HepG2 (cell line): Measurements from ENCODE around the gene NRL. TPM values are rescaled to one million over a fixed set of nuclear protein-coding genes. Genes with fewer than 3 reads are reported as not detected.

Source experiments
- ATF3 ChIP-seq: sonication (generic); formaldehyde crosslinking; IDR thresholded peaks from 2 replicates; pipeline ENCODE4 v1.4.0; 2020; ENCODE audit warnings: missing genetic modification reagents
- ETV6 ChIP-seq: sonication (generic); formaldehyde crosslinking; conservative IDR thresholded peaks from 2 replicates; pipeline ENCODE4 v1.4.0; 2020; ENCODE audit warnings: missing genetic modification reagents
- FOSL1 ChIP-seq: sonication (generic); formaldehyde crosslinking; IDR thresholded peaks from 2 replicates; pipeline ENCODE4 v1.9.0; 2021; ENCODE audit warnings: missing genetic modification reagents, borderline replicate concordance
- KAT8 ChIP-seq: IDR thresholded peaks from 2 replicates; pipeline ENCODE4 v1.6.1; 2016; ENCODE audit warnings: missing genetic modification reagents, missing compliant biosample characterization
- KDM6A ChIP-seq: IDR thresholded peaks from 2 replicates; pipeline ENCODE4 v1.6.1; 2016; ENCODE audit warnings: low read depth
- MAFF ChIP-seq: IDR thresholded peaks from 2 replicates; pipeline ENCODE4 v1.6.1; 2011; ENCODE audit warnings: low read depth, low read length, improper control_type of control experiment
- NFE2L2 ChIP-seq: fragments of 150-350 bp; IDR thresholded peaks from 2 replicates; pipeline ENCODE4 v1.6.1; 2014; ENCODE audit warnings: low read length
- PATZ1 ChIP-seq: sonication (generic); formaldehyde crosslinking; IDR thresholded peaks from 2 replicates; pipeline ENCODE4 v1.4.0; 2020; ENCODE audit warnings: missing genetic modification reagents
- RELA ChIP-seq: sonication (generic); formaldehyde crosslinking; IDR thresholded peaks from 2 replicates; pipeline ENCODE4 v1.4.0; 2020; ENCODE audit warnings: missing genetic modification reagents
- SOX5 ChIP-seq: IDR thresholded peaks from 2 replicates; pipeline ENCODE4 v1.6.1; 2016; ENCODE audit warnings: borderline replicate concordance
- THAP11 ChIP-seq: IDR thresholded peaks from 2 replicates; pipeline ENCODE4 v1.6.1; 2016; ENCODE audit warnings: missing biosample characterization, missing genetic modification reagents
- TOE1 ChIP-seq: sonication (generic); formaldehyde crosslinking; IDR thresholded peaks from 2 replicates; pipeline ENCODE4 v1.4.0; 2020; ENCODE audit warnings: mild to moderate bottlenecking, missing genetic modification reagents
- ZNF232 ChIP-seq: sonication (generic); formaldehyde crosslinking; IDR thresholded peaks from 2 replicates; pipeline ENCODE4 v1.4.0; 2020; ENCODE audit warnings: missing genetic modification reagents, borderline replicate concordance
- ZNF577 ChIP-seq: sonication (generic); formaldehyde crosslinking; IDR thresholded peaks from 2 replicates; pipeline ENCODE4 v1.4.0; 2020; ENCODE audit warnings: mild to moderate bottlenecking, low read depth, missing genetic modification reagents, borderline replicate concordance
- ZNF607 ChIP-seq: sonication (generic); formaldehyde crosslinking; IDR thresholded peaks from 2 replicates; pipeline ENCODE4 v1.5.1; 2020; ENCODE audit warnings: missing genetic modification reagents, mild to moderate bottlenecking, borderline replicate concordance
- ZNF660 ChIP-seq: sonication (generic); formaldehyde crosslinking; IDR thresholded peaks from 2 replicates; pipeline ENCODE4 v1.5.1; 2020; ENCODE audit warnings: mild to moderate bottlenecking, low read depth, missing genetic modification reagents, borderline replicate concordance
- ZNF749 ChIP-seq: sonication (generic); formaldehyde crosslinking; IDR thresholded peaks from 2 replicates; pipeline ENCODE4 v1.8.0; 2022; ENCODE audit warnings: mild to moderate bottlenecking, missing genetic modification reagents, moderate library complexity, borderline replicate concordance
- ZNF839 ChIP-seq: sonication (generic); formaldehyde crosslinking; IDR thresholded peaks from 2 replicates; pipeline ENCODE4 v1.4.0; 2020; ENCODE audit warnings: missing genetic modification reagents, mild to moderate bottlenecking, borderline replicate concordance
- polyA plus RNA-seq, 8 experiments: library from polyadenylated mRNA; depleted of rRNA in 3 of 8; stranded (reverse) in 7 of 8; unstranded in 1 of 8; fragments of >200 nt; fragmentation: Illumina TruSeq in 4 of 8; extraction: Trizol in 4 of 8; gene quantifications; 2 replicates each; pipeline versions ENCODE4 v1.2.1 to v1.2.3, GENCODE V29; 2011 to 2016; ENCODE audit warnings: low read depth in 4 of 8, missing spikeins in 1 of 8, mixed read lengths in 1 of 8; ENCODE audit not compliant: insufficient read depth in 1 of 8
- total RNA-seq, 5 experiments: library from RNA; depleted of rRNA; stranded (reverse); fragments of >200 nt; fragmentation: Illumina TruSeq; extraction: Trizol; gene quantifications; 2 replicates each; pipeline ENCODE4 v1.2.3, GENCODE V29; 2016; ENCODE audit warnings: low read depth in 1 of 5
- TF ChIP-seq, protein P1 (sequence below): sonication (generic); formaldehyde crosslinking; IDR thresholded peaks from 2 replicates; pipeline ENCODE4 v1.4.0; 2020; ENCODE audit warnings: missing genetic modification reagents
- TF ChIP-seq, protein P2 (sequence below): sonication (generic); formaldehyde crosslinking; IDR thresholded peaks from 2 replicates; pipeline ENCODE4 v1.5.0; 2020; ENCODE audit warnings: missing genetic modification reagents
- TF ChIP-seq, protein P3 (sequence below): sonication (generic); formaldehyde crosslinking; IDR thresholded peaks from 2 replicates; pipeline ENCODE4 v1.5.1; 2020; ENCODE audit warnings: mild to moderate bottlenecking, missing genetic modification reagents
- TF ChIP-seq, protein P4 (sequence below): sonication (generic); formaldehyde crosslinking; IDR thresholded peaks from 2 replicates; pipeline ENCODE4 v1.8.1; 2023; ENCODE audit warnings: mild to moderate bottlenecking, missing genetic modification reagents

Gene NRL
- total and polyA plus RNA-seq, 2 of the 13 experiments (the other 11 are each of a cell fraction or from before 2014, with no cell fraction given): 2.5 to 4.7 TPM

DNA sequence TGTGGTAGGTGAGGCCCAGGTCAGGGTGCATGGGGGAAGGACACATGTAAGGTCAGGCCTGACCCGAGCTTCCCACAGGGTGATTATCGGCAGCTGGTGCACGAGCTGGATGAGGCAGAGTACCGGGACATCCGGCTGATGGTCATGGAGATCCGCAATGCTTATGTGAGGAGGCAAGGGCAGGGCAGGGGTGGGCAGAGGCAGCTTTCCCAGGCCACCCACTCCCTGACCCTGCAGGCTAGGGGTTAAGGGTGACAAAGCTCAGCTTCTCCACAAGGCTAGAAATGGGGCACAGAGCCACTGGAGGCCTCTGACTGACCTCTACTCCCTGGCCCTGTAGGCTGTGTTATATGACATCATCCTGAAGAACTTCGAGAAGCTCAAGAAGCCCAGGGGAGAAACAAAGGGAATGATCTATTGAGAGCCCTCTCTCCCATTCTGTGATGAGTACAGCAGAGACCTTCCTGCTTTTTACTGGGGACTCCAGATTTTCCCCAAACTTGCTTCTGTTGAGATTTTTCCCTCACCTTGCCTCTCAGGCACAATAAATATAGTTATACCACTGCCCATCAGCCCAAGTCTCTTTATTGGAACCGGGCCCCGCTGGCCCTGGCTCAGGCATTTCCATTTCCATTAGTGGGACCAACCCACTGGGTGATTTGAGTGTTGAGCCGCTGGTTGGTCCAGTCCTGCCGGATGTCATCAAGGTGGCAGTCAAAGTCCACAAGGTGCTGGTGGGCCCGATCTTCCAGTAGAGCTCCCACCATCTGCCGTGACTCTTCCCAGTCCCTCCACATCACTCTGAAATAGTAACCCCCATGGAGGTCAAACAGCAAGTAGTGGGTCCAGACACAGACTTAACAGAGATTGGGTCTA lies 23.9 kb upstream of the NRL start (continued):
- TF ChIP-seq, protein P1, sequence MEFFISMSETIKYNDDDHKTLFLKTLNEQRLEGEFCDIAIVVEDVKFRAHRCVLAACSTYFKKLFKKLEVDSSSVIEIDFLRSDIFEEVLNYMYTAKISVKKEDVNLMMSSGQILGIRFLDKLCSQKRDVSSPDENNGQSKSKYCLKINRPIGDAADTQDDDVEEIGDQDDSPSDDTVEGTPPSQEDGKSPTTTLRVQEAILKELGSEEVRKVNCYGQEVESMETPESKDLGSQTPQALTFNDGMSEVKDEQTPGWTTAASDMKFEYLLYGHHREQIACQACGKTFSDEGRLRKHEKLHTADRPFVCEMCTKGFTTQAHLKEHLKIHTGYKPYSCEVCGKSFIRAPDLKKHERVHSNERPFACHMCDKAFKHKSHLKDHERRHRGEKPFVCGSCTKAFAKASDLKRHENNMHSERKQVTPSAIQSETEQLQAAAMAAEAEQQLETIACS: no peak
- no peak for TF ChIP-seq ZNF839 (CRISPR knock-in tag)
- TF ChIP-seq, protein P2, sequence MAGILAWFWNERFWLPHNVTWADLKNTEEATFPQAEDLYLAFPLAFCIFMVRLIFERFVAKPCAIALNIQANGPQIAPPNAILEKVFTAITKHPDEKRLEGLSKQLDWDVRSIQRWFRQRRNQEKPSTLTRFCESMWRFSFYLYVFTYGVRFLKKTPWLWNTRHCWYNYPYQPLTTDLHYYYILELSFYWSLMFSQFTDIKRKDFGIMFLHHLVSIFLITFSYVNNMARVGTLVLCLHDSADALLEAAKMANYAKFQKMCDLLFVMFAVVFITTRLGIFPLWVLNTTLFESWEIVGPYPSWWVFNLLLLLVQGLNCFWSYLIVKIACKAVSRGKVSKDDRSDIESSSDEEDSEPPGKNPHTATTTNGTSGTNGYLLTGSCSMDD (CRISPR knock-in tag): no peak
- TF ChIP-seq FOSL1 (CRISPR knock-in tag): no peak
- no peak for TF ChIP-seq SOX5 (CRISPR knock-in tag)
- TF ChIP-seq THAP11 (CRISPR knock-in tag): no peak
- no peak for TF ChIP-seq KDM6A (CRISPR knock-in tag)
- TF ChIP-seq MAFF: no peak
- TF ChIP-seq ZNF660 (CRISPR knock-in tag): no peak
- TF ChIP-seq, protein P3, sequence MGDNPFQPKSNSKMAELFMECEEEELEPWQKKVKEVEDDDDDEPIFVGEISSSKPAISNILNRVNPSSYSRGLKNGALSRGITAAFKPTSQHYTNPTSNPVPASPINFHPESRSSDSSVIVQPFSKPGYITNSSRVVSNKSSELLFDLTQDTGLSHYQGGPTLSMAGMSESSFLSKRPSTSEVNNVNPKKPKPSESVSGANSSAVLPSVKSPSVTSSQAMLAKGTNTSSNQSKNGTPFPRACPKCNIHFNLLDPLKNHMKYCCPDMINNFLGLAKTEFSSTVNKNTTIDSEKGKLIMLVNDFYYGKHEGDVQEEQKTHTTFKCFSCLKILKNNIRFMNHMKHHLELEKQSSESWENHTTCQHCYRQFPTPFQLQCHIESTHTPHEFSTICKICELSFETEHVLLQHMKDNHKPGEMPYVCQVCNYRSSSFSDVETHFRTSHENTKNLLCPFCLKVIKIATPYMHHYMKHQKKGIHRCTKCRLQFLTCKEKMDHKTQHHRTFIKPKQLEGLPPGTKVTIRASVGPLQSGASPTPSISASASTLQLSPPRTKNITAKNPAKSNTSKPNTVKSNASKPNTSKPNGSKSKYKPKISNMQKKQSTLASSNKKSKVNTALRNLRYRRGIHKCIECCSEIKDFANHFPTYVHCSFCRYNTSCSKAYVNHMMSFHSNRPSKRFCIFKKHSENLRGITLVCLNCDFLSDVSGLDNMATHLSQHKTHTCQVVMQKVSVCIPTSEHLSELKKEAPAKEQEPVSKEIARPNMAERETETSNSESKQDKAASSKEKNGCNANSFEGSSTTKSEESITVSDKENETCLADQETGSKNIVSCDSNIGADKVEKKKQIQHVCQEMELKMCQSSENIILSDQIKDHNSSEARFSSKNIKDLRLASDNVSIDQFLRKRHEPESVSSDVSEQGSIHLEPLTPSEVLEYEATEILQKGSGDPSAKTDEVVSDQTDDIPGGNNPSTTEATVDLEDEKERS (CRISPR knock-in tag): no peak
- no peak for TF ChIP-seq ZNF577 (CRISPR knock-in tag)
- no peak; the same call in 1 of the 2 replicates for TF ChIP-seq PATZ1
- TF ChIP-seq ZNF749 (CRISPR knock-in tag): no peak
- no peak for TF ChIP-seq TOE1 (CRISPR knock-in tag)
- TF ChIP-seq ETV6 (CRISPR knock-in tag): no peak
- TF ChIP-seq ZNF607 (CRISPR knock-in tag): no peak
- no peak; the same call in 1 of the 2 replicates for TF ChIP-seq ZNF232
- TF ChIP-seq, protein P4, sequence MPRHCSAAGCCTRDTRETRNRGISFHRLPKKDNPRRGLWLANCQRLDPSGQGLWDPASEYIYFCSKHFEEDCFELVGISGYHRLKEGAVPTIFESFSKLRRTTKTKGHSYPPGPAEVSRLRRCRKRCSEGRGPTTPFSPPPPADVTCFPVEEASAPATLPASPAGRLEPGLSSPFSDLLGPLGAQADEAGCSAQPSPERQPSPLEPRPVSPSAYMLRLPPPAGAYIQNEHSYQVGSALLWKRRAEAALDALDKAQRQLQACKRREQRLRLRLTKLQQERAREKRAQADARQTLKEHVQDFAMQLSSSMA (CRISPR knock-in tag): no peak
- no peak for TF ChIP-seq RELA (CRISPR knock-in tag)
- peak; percentile 45 for TF ChIP-seq ATF3
- TF ChIP-seq NFE2L2: no peak
- no peak for TF ChIP-seq KAT8 (CRISPR knock-in tag)
